Measurements from ENCODE around the gene HDC.

- TF ChIP-seq CTCF (IDR thresholded peaks at IDR 0.05) = no peak
- no peak for TF ChIP-seq POLR2A (IDR thresholded peaks at IDR 0.05)
Observed at GRCh38 chr15:50229336-50229735, 36.2 kb downstream of the HDC start.

Measured in prostate gland (tissue), 2 donors.